ENCODE measurements around the gene PRTG.

DNA sequence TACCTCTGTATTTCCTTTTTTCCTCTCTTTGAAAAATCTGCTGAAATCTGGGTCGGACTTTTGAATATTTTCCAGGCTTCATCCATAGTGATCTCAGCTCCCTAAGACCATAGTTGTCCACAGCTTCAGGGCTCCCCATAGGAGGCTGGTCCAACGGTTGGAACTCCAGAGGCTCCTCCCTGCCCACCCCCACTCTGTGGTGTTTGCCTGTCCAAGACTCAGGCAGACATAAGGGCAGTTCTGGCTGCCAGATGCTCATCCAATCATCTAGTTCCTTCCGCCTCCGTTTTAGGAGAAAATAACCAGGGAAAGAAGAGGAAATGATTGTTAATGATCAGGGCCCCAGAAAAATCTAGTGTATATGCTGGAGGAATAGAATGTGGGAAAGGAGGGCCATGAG lies 27.9 kb upstream of the PRTG start:
- TF ChIP-seq EP300 (IDR thresholded peaks at IDR 0.05; ENCODE audit: borderline replicate concordance in 1 of 2, control insufficient read depth in 1 of 2, low read depth in 2 of 2, low read length in 2 of 2) (no peak), DPF2 (IDR thresholded peaks at IDR 0.05) (no peak), ZSCAN29 (IDR thresholded peaks at IDR 0.05) (no peak), WRNIP1 (IDR thresholded peaks at IDR 0.05; ENCODE audit: borderline replicate concordance, low read depth, low read length) (no peak)
- TF ChIP-seq, protein P1, sequence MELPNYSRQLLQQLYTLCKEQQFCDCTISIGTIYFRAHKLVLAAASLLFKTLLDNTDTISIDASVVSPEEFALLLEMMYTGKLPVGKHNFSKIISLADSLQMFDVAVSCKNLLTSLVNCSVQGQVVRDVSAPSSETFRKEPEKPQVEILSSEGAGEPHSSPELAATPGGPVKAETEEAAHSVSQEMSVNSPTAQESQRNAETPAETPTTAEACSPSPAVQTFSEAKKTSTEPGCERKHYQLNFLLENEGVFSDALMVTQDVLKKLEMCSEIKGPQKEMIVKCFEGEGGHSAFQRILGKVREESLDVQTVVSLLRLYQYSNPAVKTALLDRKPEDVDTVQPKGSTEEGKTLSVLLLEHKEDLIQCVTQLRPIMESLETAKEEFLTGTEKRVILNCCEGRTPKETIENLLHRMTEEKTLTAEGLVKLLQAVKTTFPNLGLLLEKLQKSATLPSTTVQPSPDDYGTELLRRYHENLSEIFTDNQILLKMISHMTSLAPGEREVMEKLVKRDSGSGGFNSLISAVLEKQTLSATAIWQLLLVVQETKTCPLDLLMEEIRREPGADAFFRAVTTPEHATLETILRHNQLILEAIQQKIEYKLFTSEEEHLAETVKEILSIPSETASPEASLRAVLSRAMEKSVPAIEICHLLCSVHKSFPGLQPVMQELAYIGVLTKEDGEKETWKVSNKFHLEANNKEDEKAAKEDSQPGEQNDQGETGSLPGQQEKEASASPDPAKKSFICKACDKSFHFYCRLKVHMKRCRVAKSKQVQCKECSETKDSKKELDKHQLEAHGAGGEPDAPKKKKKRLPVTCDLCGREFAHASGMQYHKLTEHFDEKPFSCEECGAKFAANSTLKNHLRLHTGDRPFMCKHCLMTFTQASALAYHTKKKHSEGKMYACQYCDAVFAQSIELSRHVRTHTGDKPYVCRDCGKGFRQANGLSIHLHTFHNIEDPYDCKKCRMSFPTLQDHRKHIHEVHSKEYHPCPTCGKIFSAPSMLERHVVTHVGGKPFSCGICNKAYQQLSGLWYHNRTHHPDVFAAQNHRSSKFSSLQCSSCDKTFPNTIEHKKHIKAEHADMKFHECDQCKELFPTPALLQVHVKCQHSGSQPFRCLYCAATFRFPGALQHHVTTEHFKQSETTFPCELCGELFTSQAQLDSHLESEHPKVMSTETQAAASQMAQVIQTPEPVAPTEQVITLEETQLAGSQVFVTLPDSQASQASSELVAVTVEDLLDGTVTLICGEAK (IDR thresholded peaks at IDR 0.05; ENCODE audit: borderline replicate concordance) = no peak
